ENCODE measurements around the gene PRPF31.

The PRPF31 gene

GRCh38 chr19:54107876-54108490 is 7.6 kb upstream of the PRPF31 start:
- DNase-seq (ENCODE audit: low read depth, low spot score) = no peak

DNA sequence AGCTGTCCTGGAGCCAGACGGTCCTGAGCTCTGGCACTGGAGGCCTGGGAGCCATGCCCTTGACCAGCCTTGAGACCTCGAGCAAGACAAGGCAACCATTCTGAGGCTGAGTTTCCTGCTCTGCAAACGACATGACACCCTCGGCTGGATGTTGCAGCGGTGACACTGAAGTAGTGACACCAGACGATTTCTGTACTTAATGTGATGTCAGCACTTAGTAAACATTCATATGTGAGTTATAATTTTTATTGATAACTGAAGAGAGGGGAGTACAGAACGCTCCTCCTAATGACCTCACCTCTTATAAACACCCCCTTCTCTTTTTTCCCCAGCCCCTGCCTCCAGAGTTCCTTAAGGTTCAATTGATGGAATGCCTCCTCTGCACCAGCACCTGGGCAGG is 7.1 kb upstream of the PRPF31 start:
- no peak for DNase-seq (ENCODE audit: low read depth, low spot score)

DNA sequence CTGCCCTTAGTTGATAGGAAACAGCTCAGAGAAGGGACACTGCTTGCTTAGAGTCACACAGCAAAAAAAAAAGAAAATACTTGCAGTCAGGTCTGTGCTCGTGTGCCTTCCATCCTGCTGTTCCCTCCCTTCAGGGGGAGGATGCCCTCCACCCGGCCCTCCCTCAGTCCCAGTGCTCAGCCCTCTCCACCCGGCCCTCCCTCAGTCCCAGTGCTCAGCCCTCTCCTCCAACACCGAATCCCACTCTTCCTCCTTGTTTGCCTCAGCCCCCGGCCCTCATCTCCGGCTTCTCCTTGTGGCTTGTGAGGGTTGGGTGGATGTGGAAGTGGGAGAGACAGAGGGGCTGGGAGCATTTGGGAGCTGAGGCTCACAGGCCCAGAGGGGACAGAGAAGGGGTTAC is 5.9 kb upstream of the PRPF31 start:
- no peak for DNase-seq (ENCODE audit: low read depth, low spot score)

GRCh38 chr19:54114340-54115108 is 1.0 kb upstream of the PRPF31 start:
- DNase-seq (ENCODE audit: low read depth, low spot score) = no peak

DNA sequence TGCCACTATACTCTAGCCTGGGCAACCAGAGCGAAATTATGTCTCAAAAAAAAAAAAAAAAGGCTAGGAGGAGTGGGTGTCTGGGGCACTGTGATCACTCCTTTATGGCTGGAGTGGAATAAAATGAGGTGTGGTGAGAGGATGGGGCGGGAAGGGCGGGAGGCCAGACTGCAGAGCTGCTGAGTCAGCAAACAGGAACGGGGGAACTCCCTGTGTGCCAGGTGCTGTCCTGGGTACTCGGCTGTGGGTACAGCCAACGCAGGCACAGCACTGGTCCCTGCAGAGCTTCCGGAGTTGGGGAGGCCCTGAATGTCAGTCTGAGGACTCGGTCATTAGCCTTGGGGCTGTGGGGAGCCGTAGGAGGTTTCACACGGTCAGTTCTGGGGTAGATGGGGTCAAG is 5.7 kb downstream of the PRPF31 start:
- no peak for DNase-seq (ENCODE audit: low read depth, low spot score)

DNA sequence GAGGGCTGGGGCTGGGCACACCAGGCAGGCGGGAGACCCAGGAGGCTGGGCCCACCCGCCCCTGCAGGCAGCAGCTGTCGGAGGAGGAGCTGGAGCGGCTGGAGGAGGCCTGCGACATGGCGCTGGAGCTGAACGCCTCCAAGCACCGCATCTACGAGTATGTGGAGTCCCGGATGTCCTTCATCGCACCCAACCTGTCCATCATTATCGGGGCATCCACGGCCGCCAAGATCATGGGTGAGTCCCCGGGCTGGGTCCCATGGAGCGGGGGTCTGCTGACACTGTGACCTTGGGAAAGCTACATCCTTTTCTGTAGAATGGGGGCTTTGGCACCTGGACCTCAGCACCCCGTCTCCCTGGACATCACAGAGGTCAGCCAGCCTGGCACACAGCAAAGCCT is 8.1 kb downstream of the PRPF31 start:
- DNase-seq (ENCODE audit: low read depth, low spot score) = no peak

DNA sequence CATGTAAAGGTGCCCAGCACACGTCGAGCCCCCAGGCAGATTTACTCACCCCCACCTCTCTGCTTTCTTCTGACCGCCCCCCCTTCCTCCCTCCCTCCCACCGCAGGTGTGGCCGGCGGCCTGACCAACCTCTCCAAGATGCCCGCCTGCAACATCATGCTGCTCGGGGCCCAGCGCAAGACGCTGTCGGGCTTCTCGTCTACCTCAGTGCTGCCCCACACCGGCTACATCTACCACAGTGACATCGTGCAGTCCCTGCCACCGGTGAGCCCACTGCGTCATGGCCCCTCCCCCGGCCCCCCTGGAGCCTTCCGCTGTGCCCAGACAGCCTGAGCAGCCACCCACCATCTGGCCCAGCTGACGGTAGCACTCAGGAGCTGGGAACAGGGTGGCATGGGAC is 8.8 kb downstream of the PRPF31 start:
- no peak for DNase-seq (ENCODE audit: low read depth, low spot score)

DNA sequence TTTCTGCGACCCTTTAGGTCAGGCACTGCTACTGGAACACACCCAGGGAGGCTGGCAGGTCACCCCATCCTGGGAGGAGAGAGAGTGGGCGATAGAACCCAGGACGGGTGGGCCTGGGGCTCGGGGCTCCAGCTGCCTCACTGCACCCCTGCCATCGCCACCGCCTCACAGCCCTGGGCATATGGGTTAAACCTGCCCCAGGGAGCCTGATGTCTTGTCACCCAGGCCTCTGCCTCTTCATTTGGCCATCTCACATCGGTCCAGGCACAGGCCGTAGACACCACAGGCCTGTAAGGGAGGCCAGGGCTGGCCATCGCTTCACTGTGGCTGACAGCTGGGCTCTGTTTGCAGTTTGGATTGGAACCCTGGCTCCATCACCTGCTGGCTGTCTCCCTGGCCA is 10.2 kb downstream of the PRPF31 start:
- DNase-seq (ENCODE audit: low read depth, low spot score) = no peak

DNA sequence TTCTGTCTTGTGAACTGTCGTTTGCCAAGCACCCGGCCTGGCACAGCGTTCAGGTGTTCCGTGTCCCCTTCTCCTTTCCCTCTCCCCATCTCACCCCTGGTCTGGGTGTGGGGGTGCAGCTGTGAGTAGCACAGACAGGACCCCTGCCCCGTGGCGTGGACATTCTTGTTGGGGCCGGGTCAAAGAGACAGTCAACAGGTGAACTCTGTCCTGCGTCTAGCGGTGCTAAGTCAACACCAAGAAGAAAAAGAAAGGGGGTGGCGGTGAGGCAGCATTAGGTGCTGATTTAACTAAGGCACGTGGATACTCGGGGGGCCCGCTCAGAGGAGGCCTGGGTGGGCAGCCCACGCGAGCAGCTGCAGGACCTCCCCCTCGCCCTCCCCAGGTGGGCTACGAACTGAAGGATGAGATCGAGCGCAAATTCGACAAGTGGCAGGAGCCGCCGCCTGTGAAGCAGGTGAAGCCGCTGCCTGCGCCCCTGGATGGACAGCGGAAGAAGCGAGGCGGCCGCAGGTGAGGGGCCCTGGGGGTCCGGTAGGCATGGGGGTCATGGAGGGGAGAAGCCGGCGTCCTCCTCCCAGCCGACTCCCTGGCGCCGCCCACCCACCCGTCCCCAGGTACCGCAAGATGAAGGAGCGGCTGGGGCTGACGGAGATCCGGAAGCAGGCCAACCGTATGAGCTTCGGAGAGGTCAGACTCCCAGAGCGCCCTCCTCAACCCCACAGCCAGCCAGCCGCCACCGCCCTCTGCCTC is 12.3 kb downstream of the PRPF31 start:
- no peak for DNase-seq (ENCODE audit: low read depth, low spot score)

- no peak for DNase-seq (ENCODE audit: low read depth, low spot score)
These were observed 12.8 kb downstream of the PRPF31 start for GRCh38 chr19:54128441-54128725.

DNA sequence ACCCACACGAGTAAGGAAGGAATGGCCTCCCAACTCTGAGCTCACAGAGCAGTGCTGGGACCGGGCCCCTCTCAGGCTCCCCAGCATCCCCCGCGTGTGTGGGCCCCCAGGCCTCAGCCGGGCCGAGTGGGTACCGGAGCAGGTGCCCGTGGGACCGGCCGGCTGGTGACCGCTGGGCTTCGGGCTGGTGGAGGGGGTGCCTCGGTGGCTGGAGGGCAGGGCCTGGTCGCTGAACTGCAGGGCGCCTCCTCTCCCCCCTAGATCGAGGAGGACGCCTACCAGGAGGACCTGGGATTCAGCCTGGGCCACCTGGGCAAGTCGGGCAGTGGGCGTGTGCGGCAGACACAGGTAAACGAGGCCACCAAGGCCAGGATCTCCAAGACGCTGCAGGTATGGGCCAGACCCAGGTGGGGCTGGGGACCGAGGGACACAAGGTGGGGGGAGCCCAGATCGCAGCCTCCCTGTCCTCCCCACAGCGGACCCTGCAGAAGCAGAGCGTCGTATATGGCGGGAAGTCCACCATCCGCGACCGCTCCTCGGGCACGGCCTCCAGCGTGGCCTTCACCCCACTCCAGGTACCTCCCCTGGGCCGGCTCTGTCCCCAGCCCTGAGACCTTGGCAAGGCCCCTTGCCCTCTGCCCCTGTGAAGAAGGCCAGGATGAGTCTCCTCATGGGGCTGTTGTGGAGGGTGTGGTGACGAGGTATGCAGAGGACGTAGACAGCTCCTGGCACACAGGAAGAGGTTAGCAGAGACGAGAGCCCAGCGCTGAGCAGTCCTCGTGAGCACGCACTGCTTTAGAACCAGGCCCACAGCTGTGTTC is 13.5 kb downstream of the PRPF31 start:
- no peak for DNase-seq (ENCODE audit: low read depth, low spot score)

- no peak for DNase-seq (ENCODE audit: low read depth, low spot score)
These were observed 14.1 kb downstream of the PRPF31 start for GRCh38 chr19:54129617-54129996.

DNA sequence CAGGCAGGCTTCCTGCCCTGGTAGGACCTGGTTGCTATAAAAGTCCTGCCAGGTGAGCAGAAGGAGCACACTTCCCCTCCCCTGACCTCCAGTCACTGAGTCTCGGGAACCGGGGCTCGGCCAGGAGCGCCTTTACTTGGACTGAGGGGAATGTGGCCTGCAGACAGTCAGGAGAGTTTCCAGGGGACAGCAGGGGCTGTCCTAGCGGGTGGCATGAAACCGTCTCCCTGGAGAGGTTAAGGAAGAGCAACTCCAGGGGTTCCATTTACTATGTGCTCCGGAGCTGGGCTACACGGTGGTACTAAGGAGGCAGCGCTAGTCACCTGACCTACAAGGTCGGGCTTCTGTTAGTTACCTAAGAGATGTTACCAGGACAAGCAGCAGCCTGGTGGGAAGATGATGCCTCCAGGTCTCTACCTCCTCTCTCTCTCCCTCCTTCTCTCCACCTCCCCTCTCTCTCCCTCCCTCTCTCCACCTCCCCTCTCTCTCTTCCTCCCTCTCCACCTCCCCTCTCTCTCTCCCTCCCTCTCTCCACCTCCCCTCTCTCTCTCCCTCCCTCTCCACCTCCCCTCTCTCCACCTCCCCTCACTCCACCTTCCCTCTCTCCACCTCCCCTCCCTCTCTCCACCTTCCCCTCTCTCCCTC is 17.9 kb downstream of the PRPF31 start:
- no peak for DNase-seq (ENCODE audit: low read depth, low spot score)

DNA sequence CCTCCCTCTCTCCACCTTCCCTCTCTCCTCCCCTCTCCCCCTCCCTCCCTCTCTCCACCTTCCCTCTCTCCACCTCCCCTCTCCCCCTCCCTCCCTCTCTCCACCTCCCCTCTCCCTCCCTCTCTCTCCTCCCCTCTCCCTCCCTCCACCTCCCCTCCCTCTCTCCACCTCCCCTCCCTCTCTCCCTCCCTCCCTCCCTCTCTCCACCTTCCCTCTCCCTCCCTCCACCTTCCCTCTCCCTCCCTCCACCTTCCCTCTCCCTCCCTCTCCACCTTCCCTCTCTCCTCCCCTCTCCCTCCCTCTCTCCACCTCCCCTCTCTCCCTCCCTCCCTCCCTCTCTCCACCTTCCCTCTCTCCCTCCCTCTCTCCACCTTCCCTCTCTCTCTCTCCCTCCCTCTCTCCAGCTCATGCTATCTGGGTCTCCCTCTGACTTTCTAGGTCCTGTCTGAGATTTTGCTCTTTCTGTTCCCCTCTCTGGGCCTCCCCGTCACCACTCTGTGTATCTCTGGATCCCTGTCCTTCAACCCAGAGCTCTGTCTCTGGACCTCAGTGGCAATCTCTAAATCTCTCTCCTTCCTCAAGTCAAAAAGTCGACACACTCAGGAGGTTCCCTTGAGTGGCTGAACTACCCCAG is 18.5 kb downstream of the PRPF31 start:
- DNase-seq (ENCODE audit: low read depth, low spot score) = no peak

DNA sequence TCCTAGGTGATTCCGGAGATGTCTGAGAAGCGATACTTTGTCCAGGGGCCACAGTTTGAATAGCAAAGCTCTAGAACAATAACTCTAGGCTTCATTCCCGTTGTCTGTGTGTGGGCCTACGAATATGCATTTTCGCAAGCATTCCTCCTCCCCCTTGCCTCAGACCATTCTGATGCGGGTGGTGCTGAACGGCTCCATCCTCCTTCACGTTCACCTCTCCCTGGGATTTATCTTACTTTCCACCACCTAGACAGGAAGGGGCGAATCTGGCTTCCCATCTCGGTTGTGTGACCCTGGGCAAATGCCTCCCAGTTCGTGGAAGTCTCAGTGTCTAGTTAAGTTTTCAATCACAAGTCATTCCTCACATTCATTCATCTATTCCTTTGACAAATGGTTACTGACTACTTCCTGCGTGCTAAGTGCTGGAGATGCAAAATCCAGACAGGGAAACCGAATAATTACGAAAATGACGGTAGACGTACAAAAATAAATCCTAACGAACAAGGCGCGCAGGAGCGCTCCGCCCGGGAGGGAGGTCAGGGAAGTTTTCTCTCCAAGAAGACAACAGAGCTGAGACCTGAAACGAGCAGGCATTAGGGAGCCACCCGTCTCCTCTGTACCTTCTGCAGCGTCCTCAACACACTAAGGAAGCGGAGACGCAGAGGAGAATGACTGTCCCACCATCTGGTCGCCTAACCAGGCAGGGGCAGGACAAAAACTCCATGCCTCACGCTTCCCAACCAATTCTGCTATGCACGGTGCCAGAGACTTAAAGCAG is 20.7 kb downstream of the PRPF31 start:
- DNase-seq (ENCODE audit: low read depth, low spot score) = no peak

GRCh38 chr19:54136864-54137698 is 21.5 kb downstream of the PRPF31 start:
- peak; percentile 98 for DNase-seq (ENCODE audit: low read depth, low spot score)

DNA sequence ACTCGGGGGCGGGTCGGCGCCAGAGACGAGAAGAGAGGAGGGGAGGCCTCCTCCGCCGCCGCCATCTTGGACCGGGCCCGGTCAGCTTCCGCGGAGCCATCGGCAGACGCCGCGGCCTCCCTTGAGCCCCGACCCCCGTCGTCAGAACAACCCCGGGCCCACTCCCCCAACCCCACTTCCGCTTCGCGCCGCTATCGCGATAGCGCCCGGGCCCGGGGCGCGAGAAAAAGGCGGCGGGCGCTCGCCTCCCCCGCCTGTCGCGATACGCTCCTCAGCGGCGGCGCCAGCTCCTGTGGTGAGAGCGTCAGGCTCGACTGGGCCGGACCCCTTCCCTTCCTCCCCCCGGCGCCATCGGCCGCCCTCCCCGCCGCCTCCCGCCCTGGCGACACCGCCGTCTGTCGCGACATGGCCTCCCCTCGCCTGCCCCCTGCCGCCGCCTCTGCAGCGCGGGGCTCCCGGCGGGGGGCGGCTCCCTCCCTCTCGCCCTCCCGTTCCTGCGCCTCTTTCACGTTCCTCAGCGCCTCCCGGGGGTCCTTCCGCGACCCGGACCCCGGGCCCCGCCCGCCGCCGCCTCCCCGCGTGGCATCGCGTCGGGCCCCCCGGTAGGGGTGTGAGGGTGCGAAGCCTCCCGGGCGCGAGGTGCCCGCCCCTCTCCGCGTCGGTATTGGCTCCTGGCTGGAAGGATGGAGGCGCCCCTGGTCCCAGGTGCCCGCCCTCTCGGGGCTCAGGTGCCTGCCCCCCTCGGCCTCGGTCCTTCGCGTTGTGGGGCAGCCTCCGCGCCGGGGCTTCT is 22.3 kb downstream of the PRPF31 start, which contains the start of gene CNOT3:
Gene CNOT3, plus strand, starts transcription at position 64 of the 790 bp plus-strand sequence. CDS start 5,217 bp downstream, outside the sequence.
- no peak for DNase-seq (ENCODE audit: low read depth, low spot score)

GRCh38 chr19:54138489-54139256 is 23.1 kb downstream of the PRPF31 start:
- no peak for DNase-seq (ENCODE audit: low read depth, low spot score)
